ENCODE measurements around the gene ZNF605.

Gene ZNF605

GRCh38 chr12:132872073-132872855 lies 83.8 kb downstream of the ZNF605 start:
- TF ChIP-seq CTCF (IDR thresholded peaks at IDR 0.05; ENCODE audit: low read depth, low read length), result no peak
- no peak overlapping the region for H3K4me3 ChIP-seq (ENCODE audit: low read depth, low read length)

- no peak for TF ChIP-seq CTCF (IDR thresholded peaks at IDR 0.05; ENCODE audit: low read depth, low read length)
- H3K4me3 ChIP-seq (ENCODE audit: low read depth, low read length), result no peak overlapping the region
These were observed 86.6 kb downstream of the ZNF605 start for GRCh38 chr12:132869551-132869950.
